Sigmoid colon (tissue), 4 donors: ENCODE results near the gene ARF3.

Source experiments
- CTCF ChIP-seq, 4 experiments: fragments of 450-650 bp in 3 of 4; fragments of 200-600 bp in 1 of 4; IDR thresholded peaks; one replicate each; pipeline ENCODE4 v1.5.1; 2016 to 2019; ENCODE audit warnings: antibody characterized with exemption in 4 of 4, mild to moderate bottlenecking in 3 of 4, moderate library complexity in 2 of 4
- EP300 ChIP-seq, 4 donors: sonication (generic); formaldehyde crosslinking; IDR thresholded peaks; one replicate each; pipeline ENCODE4 v1.6.1; 2017; ENCODE audit warnings: antibody characterized with exemption in 4 of 4
- POLR2A ChIP-seq, 2 donors: fragments of 450-650 bp; IDR thresholded peaks; one replicate each; pipeline ENCODE4 v1.6.1; 2016; ENCODE audit warnings: antibody characterized with exemption in 2 of 2, mild to moderate bottlenecking in 2 of 2, moderate library complexity in 2 of 2
- POLR2AphosphoS5 ChIP-seq, 4 donors: sonication (generic); formaldehyde crosslinking; IDR thresholded peaks; one replicate each; pipeline ENCODE4 v1.6.1; 2017; ENCODE audit warnings: antibody characterized with exemption in 4 of 4

GRCh38 chr12:48967991-48968390 lies 10.7 kb upstream of the ARF3 start:
- TF ChIP-seq CTCF (IDR thresholded peaks at IDR 0.05), result no peak
- no peak for TF ChIP-seq POLR2A (IDR thresholded peaks at IDR 0.05)
- TF ChIP-seq POLR2AphosphoS5 (IDR thresholded peaks at IDR 0.05), result no peak
- no peak for TF ChIP-seq EP300 (IDR thresholded peaks at IDR 0.05)
